Activated CD4-positive, alpha-beta T cell treated with anti-CD3 and anti-CD28 coated beads for 36 hours (primary cell): ENCODE results near the gene RBL2. TPM values are rescaled to one million over a fixed set of nuclear protein-coding genes. Genes with fewer than 3 reads are reported as not detected.

Experiments used
- ATAC-seq: fragments of 200-7000 bp; cut with Tn5 transposase; one replicate; pipeline ENCODE4 v1.10.0; 2021; ENCODE audit warnings: mild to moderate bottlenecking, moderate library complexity
- CTCF ChIA-PET: fragments of 350-600 bp; sonication (Branson Sonifier 250); formaldehyde crosslinking; loops from one replicate; lab custom pipeline; 2021; ENCODE audit warnings: antibody characterized with exemption; lab: Charles Lee
- POLR2A ChIA-PET: fragments of 350-600 bp; sonication (Branson Sonifier 250); formaldehyde crosslinking; loops from one replicate; lab custom pipeline; 2021; ENCODE audit warnings: antibody characterized with exemption, inconsistent platforms; lab: Charles Lee
- DNase-seq: peaks from one replicate; pipeline ENCODE4 v3.0.0-alpha.2; 2020
- H3K27ac Mint-ChIP-seq: one replicate; pipeline ENCODE4 v1.8.0; 2021; ENCODE audit warnings: mixed read lengths
- H3K27me3 Mint-ChIP-seq: one replicate; pipeline ENCODE4 v1.8.0; 2021; ENCODE audit warnings: mixed read lengths
- H3K36me3 Mint-ChIP-seq: one replicate; pipeline ENCODE4 v1.8.0; 2021; ENCODE audit warnings: low read depth, mixed read lengths
- H3K4me1 Mint-ChIP-seq: one replicate; pipeline ENCODE4 v1.8.0; 2021; ENCODE audit warnings: mixed read lengths
- H3K4me3 Mint-ChIP-seq: one replicate; pipeline ENCODE4 v1.8.0; 2021; ENCODE audit warnings: mild to moderate bottlenecking, moderate library complexity, mixed read lengths
- H3K9me3 Mint-ChIP-seq: one replicate; pipeline ENCODE4 v1.8.0; 2021; ENCODE audit warnings: low read depth, mixed read lengths
- intact Hi-C, 2 experiments: fragments of 100-400 bp; cut with DNase I in 1 of 2; cut with micrococcal nuclease in 1 of 2; formaldehyde crosslinking; loops; one replicate each; pipeline versions ENCODE4 v1.14.2 to v1.15.1; 2022 to 2024; cut with DNase I, micrococcal nuclease
- total RNA-seq, 2 experiments: library from RNA; stranded (reverse); gene quantifications; one replicate each; pipeline ENCODE4 v1.2.3, GENCODE V29; 2021

Gene RBL2
- total RNA-seq, 2 experiments from 2014 or later: 65.6 to 67.6 TPM

- DNase-seq: no peak
- H3K27ac Mint-ChIP-seq: no peak overlapping the region
- H3K9me3 Mint-ChIP-seq: peaks cover 18% of the 10 kb centered on the region
- intact Hi-C loops: no loop called here
- POLR2A ChIA-PET: no interaction called here
- H3K36me3 Mint-ChIP-seq: peaks cover 90% of the 10 kb centered on the region
- no peaks in the 10 kb centered on the region for H3K27me3 Mint-ChIP-seq
- no peak overlapping the region for H3K4me3 Mint-ChIP-seq
- CTCF ChIA-PET: interaction anchor here (1.1 kb wide), 1 partner anchor 17 kb away, joined by 3 read pairs; no protein-coding TSS in a partner anchor
- peaks cover 22% of the 10 kb centered on the region for H3K4me1 Mint-ChIP-seq
- no peak for ATAC-seq
Measured at GRCh38 chr16:53484542-53484941, 50.3 kb downstream of the RBL2 start.

DNA sequence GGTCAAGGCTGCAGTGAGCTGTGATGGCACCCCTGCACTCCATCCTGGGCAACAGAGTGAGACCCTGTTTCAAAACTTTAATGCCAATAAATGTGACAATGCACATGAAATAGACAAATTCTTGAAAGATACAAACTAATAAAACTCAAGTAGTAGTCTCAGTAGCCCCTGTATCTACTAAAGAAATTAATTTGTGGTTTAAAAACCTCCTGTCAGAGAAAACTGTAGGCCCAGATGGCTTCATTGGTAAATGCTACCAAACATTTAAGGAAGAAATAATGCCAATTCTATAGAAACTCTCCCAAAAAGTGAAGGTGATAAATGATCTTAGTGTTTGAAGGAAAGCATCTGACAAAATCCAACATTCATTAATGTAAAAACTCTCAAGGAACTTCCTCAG is 52.0 kb downstream of the RBL2 start:
- Mint-ChIP-seq H3K27ac (peak overlapping the region; percentile 10), H3K4me1 (peaks cover 28% of the 10 kb centered on the region), H3K9me3 (peaks cover 18% of the 10 kb centered on the region), H3K4me3 (no peak overlapping the region), H3K36me3 (peaks cover 83% of the 10 kb centered on the region), H3K27me3 (no peaks in the 10 kb centered on the region)
- ATAC-seq (no peak), DNase-seq (no peak)
- POLR2A ChIA-PET: no interaction called here
- CTCF ChIA-PET: interaction anchor here (0.7 kb wide), 1 partner anchor 1460 kb away, joined by 5 read pairs; no protein-coding TSS in a partner anchor
- intact Hi-C loops: no loop called here

DNA sequence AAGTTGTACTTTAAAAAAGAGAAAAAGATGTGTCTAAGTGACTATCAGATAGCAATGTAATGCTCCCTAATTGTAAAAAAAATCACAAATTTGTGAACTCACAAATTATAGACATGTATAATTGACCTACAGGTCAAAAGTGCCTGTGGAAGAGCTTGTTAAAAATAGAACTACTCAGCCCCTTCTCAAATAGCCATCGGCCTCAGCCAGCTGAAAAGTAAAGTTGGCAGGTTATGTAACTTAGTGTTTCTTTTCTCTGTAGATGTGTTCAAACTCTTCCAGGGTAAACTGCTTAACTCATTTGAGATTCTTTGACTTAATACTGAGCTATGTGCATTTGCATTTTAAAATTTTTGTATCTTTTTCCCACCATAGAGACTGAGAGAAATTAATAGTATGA is 55.5 kb downstream of the RBL2 start:
- DNase-seq (no peak), ATAC-seq (no peak)
- ChIA-PET CTCF (no interaction called here), POLR2A (interaction anchor here (0.7 to 0.8 kb wide), 2 partner anchors 12 to 112 kb away, joined by 4 to 5 read pairs; no protein-coding TSS in a partner anchor)
- peaks cover 9% of the 10 kb centered on the region for H3K9me3 Mint-ChIP-seq
- intact Hi-C loops: no loop called here
- H3K27me3 Mint-ChIP-seq: no peaks in the 10 kb centered on the region
- peaks cover 66% of the 10 kb centered on the region for H3K36me3 Mint-ChIP-seq
- H3K4me3 Mint-ChIP-seq: no peak overlapping the region
- peaks cover 26% of the 10 kb centered on the region for H3K4me1 Mint-ChIP-seq
- peak overlapping the region; percentile 72 for H3K27ac Mint-ChIP-seq

DNA sequence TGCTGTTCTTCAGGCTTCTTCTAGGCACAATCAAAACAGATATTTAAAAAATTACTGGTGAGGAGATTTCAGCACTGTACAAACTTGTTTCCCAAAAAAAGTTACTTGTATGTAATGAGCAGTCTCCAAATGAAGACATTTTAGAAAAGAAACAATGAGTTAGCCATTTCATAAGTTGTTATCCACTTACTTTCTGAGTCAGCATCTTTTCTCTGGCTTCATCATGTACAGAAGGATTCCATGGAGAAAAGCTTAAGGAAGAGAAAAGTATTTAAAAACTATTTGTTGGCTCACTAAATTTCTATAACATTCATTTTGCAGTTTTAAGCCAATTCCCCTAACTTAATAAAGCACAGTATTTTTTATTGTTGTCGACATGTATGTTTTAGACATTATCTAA is 58.2 kb downstream of the RBL2 start:
- no peaks in the 10 kb centered on the region for H3K9me3 Mint-ChIP-seq
- intact Hi-C loops: no loop called here
- CTCF ChIA-PET: no interaction called here
- H3K36me3 Mint-ChIP-seq: peaks cover 59% of the 10 kb centered on the region
- POLR2A ChIA-PET: no interaction called here
- peaks cover 34% of the 10 kb centered on the region for H3K4me1 Mint-ChIP-seq
- peak overlapping the region; percentile 70 for H3K27ac Mint-ChIP-seq
- ATAC-seq: no peak
- no peak overlapping the region for H3K4me3 Mint-ChIP-seq
- DNase-seq: no peak
- H3K27me3 Mint-ChIP-seq: no peaks in the 10 kb centered on the region

GRCh38 chr16:53494636-53495035 is 60.4 kb downstream of the RBL2 start:
- Mint-ChIP-seq H3K27me3 (no peaks in the 10 kb centered on the region), H3K4me3 (no peak overlapping the region), H3K27ac (no peak overlapping the region)

GRCh38 chr16:53495325-53495724 is 61.1 kb downstream of the RBL2 start:
- no peak for DNase-seq
- peaks cover 56% of the 10 kb centered on the region for H3K36me3 Mint-ChIP-seq
- intact Hi-C loops: no loop called here

More at GRCh38 chr16:53494636-53495035, 60.4 kb downstream of the RBL2 start:
- Mint-ChIP-seq H3K36me3 (peaks cover 57% of the 10 kb centered on the region), H3K9me3 (no peaks in the 10 kb centered on the region), H3K4me1 (peaks cover 40% of the 10 kb centered on the region)
- ATAC-seq: no peak
- intact Hi-C loops: no loop called here
- ChIA-PET POLR2A (no interaction called here), CTCF (interaction anchor here (1.2 to 1.3 kb wide), 2 partner anchors 23 to 120 kb away, joined by 3 to 4 read pairs; no protein-coding TSS in a partner anchor)
- DNase-seq: no peak

GRCh38 chr16:53498984-53499383 is 64.7 kb downstream of the RBL2 start:
- ChIA-PET POLR2A (interaction anchor here (0.7 to 1.4 kb wide), 3 partner anchors 18 to 42 kb away, joined by 3 to 4 read pairs (median 3); no protein-coding TSS in a partner anchor), CTCF (interaction anchor here (1.0 to 2.3 kb wide), 10 partner anchors 11 to 65 kb away, joined by 3 to 7 read pairs (median 4); partner anchors contain the start of gene RBL2)
- Mint-ChIP-seq H3K27ac (peak overlapping the region; percentile 82), H3K9me3 (no peaks in the 10 kb centered on the region), H3K27me3 (no peaks in the 10 kb centered on the region), H3K4me1 (peaks cover 43% of the 10 kb centered on the region), H3K4me3 (no peak overlapping the region), H3K36me3 (peaks cover 49% of the 10 kb centered on the region)
- DNase-seq (no peak), ATAC-seq (peak; percentile 4)
- intact Hi-C loops: no loop called here

More at GRCh38 chr16:53495325-53495724, 61.1 kb downstream of the RBL2 start:
- no peaks in the 10 kb centered on the region for H3K27me3 Mint-ChIP-seq
- CTCF ChIA-PET: interaction anchor here (0.6 to 1.3 kb wide), 2 partner anchors 24 to 440 kb away, joined by 3 read pairs; partner anchors contain the start of gene CHD9
- no peak overlapping the region for H3K4me3 Mint-ChIP-seq
- POLR2A ChIA-PET: no interaction called here
- peaks cover 38% of the 10 kb centered on the region for H3K4me1 Mint-ChIP-seq
- H3K9me3 Mint-ChIP-seq: no peaks in the 10 kb centered on the region
- no peak for ATAC-seq
- H3K27ac Mint-ChIP-seq: peak overlapping the region; percentile 68

GRCh38 chr16:53501216-53501859 is 67.1 kb downstream of the RBL2 start:
- no peaks in the 10 kb centered on the region for H3K9me3 Mint-ChIP-seq
- no peak for ATAC-seq
- peaks cover 52% of the 10 kb centered on the region for H3K4me1 Mint-ChIP-seq
- POLR2A ChIA-PET: interaction anchor here (0.6 to 1.2 kb wide), 2 partner anchors 12 to 87 kb away, joined by 4 to 5 read pairs; no protein-coding TSS in a partner anchor
- no peak for DNase-seq
- intact Hi-C loops: loop anchor here (5.0 kb wide), 2 partner anchors 129 to 444 kb away; no protein-coding TSS in a partner anchor
- no peaks in the 10 kb centered on the region for H3K27me3 Mint-ChIP-seq
- CTCF ChIA-PET: interaction anchor here (0.6 kb wide), 1 partner anchor 37 kb away, joined by 4 read pairs; no protein-coding TSS in a partner anchor
- peaks cover 29% of the 10 kb centered on the region for H3K36me3 Mint-ChIP-seq
- peak overlapping the region; percentile 97 for H3K27ac Mint-ChIP-seq
- H3K4me3 Mint-ChIP-seq: peak overlapping the region; percentile 94

DNA sequence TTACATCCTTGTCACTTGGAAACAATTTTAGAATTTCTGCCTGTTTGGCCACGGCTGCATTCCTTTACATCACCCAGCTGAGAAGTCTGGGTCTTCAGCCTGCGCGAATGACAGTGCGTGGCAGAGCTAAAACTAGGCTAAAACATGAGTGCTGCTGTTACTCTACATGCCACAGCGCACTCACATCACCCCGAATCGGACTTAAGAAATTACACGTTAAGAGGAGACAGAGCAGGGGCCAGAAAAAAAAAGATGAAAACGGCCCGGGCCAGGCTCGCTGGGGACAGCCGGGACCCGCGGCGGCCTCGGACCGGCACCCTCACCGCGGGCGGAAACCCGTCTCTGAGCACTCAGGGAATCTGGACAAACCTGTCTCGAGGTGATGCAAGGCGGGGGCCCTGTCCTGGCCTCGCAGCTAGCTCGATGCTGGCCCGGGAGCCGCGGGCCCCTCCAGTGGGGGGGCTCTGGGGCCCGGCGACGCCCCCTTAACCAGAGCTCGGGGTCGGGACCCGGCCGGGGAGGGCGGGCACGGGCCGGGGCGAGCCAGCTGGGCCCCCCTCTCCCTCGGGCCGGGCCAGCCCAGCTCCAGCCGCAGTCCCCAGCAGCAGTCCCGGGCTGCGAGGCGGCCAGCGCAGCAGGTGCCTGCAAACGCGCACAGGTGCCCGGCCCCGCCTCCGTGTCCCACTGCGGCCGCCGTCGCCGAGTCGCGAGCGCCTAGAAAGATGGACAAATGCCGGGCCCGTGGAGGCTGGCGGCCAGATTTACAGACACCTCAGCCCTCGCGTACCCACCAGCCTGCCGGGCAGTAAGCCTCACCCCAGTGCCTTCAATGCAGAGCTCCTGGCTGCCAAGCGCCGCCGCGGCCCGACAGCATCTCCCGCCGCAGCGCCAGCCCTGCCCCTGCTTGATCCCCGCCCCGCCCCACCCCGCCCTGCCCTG is 68.3 kb downstream of the RBL2 start, which contains the start of gene AKTIP:
TSS of gene AKTIP (minus strand) at position 879 of the 939 bp plus-strand sequence. CDS start 2,950 bp downstream, outside the sequence.
- ATAC-seq (peak; percentile 13), DNase-seq (peak; percentile 83)
- H3K9me3 Mint-ChIP-seq: no peaks in the 10 kb centered on the region
- CTCF ChIA-PET: interaction anchor here (0.6 to 0.7 kb wide), 2 partner anchors 66 to 373 kb away, joined by 3 read pairs; no protein-coding TSS in a partner anchor
- no peaks in the 10 kb centered on the region for H3K27me3 Mint-ChIP-seq
- H3K36me3 Mint-ChIP-seq: peaks cover 22% of the 10 kb centered on the region
- H3K4me3 Mint-ChIP-seq: peak within 1 kb of the TSS; percentile 94
- H3K4me1 Mint-ChIP-seq: peaks cover 64% of the 10 kb centered on the region
- intact Hi-C loops: loop anchor here (1.0 to 5.0 kb wide), 12 partner anchors 16 to 1427 kb away; partner anchors contain the start of genes RBL2 (in 2 of the 2), FTO (in 1 of the 2) and RPGRIP1L (in 1 of the 2)
- H3K27ac Mint-ChIP-seq: peak within 1 kb of the TSS; percentile 97
- POLR2A ChIA-PET: interaction anchor here (1.2 to 1.7 kb wide), 2 partner anchors 13 to 68 kb away, joined by 3 to 5 read pairs; partner anchors contain the start of gene RBL2

GRCh38 chr16:53503270-53503923 is 69.1 kb downstream of the RBL2 start:
- H3K9me3 Mint-ChIP-seq: no peaks in the 10 kb centered on the region
- peaks cover 15% of the 10 kb centered on the region for H3K36me3 Mint-ChIP-seq
- peaks cover 60% of the 10 kb centered on the region for H3K4me1 Mint-ChIP-seq

More at GRCh38 chr16:53503270-53503923, 69.1 kb downstream of the RBL2 start:
- peak; percentile 92 for ATAC-seq
- intact Hi-C loops: loop anchor here (1.0 to 5.0 kb wide), 12 partner anchors 15 to 1426 kb away; partner anchors contain the start of genes RBL2 (in 2 of the 2), FTO (in 1 of the 2) and RPGRIP1L (in 1 of the 2)
- ChIA-PET CTCF (interaction anchor here (0.6 to 1.1 kb wide), 3 partner anchors 68 to 374 kb away, joined by 3 to 4 read pairs (median 3); no protein-coding TSS in a partner anchor), POLR2A (interaction anchor here (0.6 to 1.7 kb wide), 3 partner anchors 32 to 69 kb away, joined by 3 read pairs; partner anchors contain the start of gene RBL2)
- H3K27me3 Mint-ChIP-seq: no peaks in the 10 kb centered on the region
- DNase-seq: peak; percentile 100
- peak overlapping the region; percentile 96 for H3K27ac Mint-ChIP-seq
- peak overlapping the region; percentile 94 for H3K4me3 Mint-ChIP-seq
